ENCODE measurements around the gene NAP1L5. TPM values are rescaled to one million over a fixed set of nuclear protein-coding genes. Genes with fewer than 3 reads are reported as not detected.

Gene NAP1L5
- total RNA-seq (ENCODE audit: unreplicated experiment): 4.4 TPM
- long read RNA-seq, partial matches to known transcripts: 0 of 1 reads
- long read RNA-seq, other reads (novel, unspliced or antisense): 0 of 1 reads

DNA sequence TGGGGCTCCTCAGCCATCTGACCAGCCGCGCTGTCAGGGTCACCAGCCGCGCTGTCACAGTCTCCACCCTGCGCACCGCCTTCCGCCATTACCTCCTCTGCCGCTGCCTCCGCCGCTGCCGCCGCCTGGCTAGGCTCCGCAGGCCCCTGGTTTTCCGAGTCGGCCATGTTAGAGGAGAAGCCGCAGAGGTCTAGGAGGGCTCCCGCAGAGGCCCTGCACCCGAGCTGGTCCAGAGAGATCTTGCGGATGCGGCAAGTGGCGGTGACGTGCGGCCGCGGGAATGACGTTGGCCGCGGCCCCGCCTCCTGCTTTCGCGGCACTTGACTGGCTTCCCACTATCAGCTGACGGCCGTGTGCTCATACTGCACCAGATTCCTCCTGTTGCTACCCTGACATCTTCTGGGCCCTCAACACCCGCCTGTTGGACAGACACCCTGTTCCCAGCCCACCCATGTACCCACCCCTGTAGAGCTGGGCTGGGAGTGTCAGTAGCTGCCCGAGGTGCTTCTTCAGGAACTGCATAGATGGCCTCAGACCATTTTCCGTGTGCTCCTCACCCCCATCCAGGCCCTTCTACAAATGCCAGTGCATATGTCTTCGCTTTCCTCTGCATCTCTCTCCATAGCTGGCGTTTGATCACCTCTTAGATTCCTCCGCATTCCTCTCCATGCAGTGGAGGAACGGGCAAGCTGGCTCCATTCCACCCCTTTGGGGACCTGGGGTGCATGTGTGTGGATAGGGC lies at the start of gene NAP1L5:
Gene NAP1L5, minus strand, starts transcription at position 242 of the 742 bp plus-strand sequence. Its CDS starts 75 bp downstream, at position 167.
- H3K4me3 Mint-ChIP-seq (ENCODE audit: unreplicated experiment): peak within 1 kb of the TSS; percentile 84
- peak; percentile 35 for DNase-seq (ENCODE audit: low spot score)
- no peak within 1 kb of the TSS for H3K27ac Mint-ChIP-seq (ENCODE audit: unreplicated experiment)
- TF ChIP-seq CTCF (IDR thresholded peaks at IDR 0.05; ENCODE audit: unreplicated experiment): no peak
- H3K27me3 Mint-ChIP-seq (ENCODE audit: unreplicated experiment): no peaks in the 10 kb centered on the region
- peaks cover 3% of the 10 kb centered on the region for H3K36me3 Mint-ChIP-seq (ENCODE audit: low read depth, unreplicated experiment)
- peaks cover 7% of the 10 kb centered on the region for H3K4me1 Mint-ChIP-seq (ENCODE audit: unreplicated experiment)
- H3K9me3 Mint-ChIP-seq (ENCODE audit: unreplicated experiment): no peaks in the 10 kb centered on the region

GRCh38 chr4:88747351-88747750 lies 49.7 kb upstream of the NAP1L5 start:
- no peaks in the 10 kb centered on the region for H3K27me3 Mint-ChIP-seq (ENCODE audit: unreplicated experiment)
- no peaks in the 10 kb centered on the region for H3K9me3 Mint-ChIP-seq (ENCODE audit: unreplicated experiment)
- no peak for TF ChIP-seq CTCF (IDR thresholded peaks at IDR 0.05; ENCODE audit: unreplicated experiment)
- no peak overlapping the region for H3K27ac Mint-ChIP-seq (ENCODE audit: unreplicated experiment)
- no peak overlapping the region for H3K4me3 Mint-ChIP-seq (ENCODE audit: unreplicated experiment)
- no peaks in the 10 kb centered on the region for H3K4me1 Mint-ChIP-seq (ENCODE audit: unreplicated experiment)
- DNase-seq (ENCODE audit: low spot score): no peak
- H3K36me3 Mint-ChIP-seq (ENCODE audit: low read depth, unreplicated experiment): peaks cover 27% of the 10 kb centered on the region

- TF ChIP-seq CTCF (IDR thresholded peaks at IDR 0.05; ENCODE audit: unreplicated experiment): no peak
- Mint-ChIP-seq H3K27ac (ENCODE audit: unreplicated experiment) (no peak overlapping the region), H3K9me3 (ENCODE audit: unreplicated experiment) (no peaks in the 10 kb centered on the region)
These were observed 48.6 kb upstream of the NAP1L5 start for GRCh38 chr4:88746206-88746605.

GRCh38 chr4:88745581-88746163 lies 48.0 kb upstream of the NAP1L5 start:
- Mint-ChIP-seq H3K4me1 (ENCODE audit: unreplicated experiment) (no peaks in the 10 kb centered on the region), H3K4me3 (ENCODE audit: unreplicated experiment) (no peak overlapping the region), H3K27ac (ENCODE audit: unreplicated experiment) (no peak overlapping the region), H3K27me3 (ENCODE audit: unreplicated experiment) (no peaks in the 10 kb centered on the region), H3K9me3 (ENCODE audit: unreplicated experiment) (no peaks in the 10 kb centered on the region), H3K36me3 (ENCODE audit: low read depth, unreplicated experiment) (peaks cover 27% of the 10 kb centered on the region)
- DNase-seq (ENCODE audit: low spot score): no peak
- no peak for TF ChIP-seq CTCF (IDR thresholded peaks at IDR 0.05; ENCODE audit: unreplicated experiment)

More at GRCh38 chr4:88746206-88746605, 48.6 kb upstream of the NAP1L5 start:
- Mint-ChIP-seq H3K4me3 (ENCODE audit: unreplicated experiment) (no peak overlapping the region), H3K4me1 (ENCODE audit: unreplicated experiment) (no peaks in the 10 kb centered on the region), H3K36me3 (ENCODE audit: low read depth, unreplicated experiment) (peaks cover 27% of the 10 kb centered on the region), H3K27me3 (ENCODE audit: unreplicated experiment) (no peaks in the 10 kb centered on the region)
- DNase-seq (ENCODE audit: low spot score): no peak

GRCh38 chr4:88745175-88745574 lies 47.5 kb upstream of the NAP1L5 start:
- H3K4me1 Mint-ChIP-seq (ENCODE audit: unreplicated experiment): no peaks in the 10 kb centered on the region
- no peak overlapping the region for H3K27ac Mint-ChIP-seq (ENCODE audit: unreplicated experiment)
- H3K36me3 Mint-ChIP-seq (ENCODE audit: low read depth, unreplicated experiment): peaks cover 24% of the 10 kb centered on the region
- H3K9me3 Mint-ChIP-seq (ENCODE audit: unreplicated experiment): no peaks in the 10 kb centered on the region
- no peaks in the 10 kb centered on the region for H3K27me3 Mint-ChIP-seq (ENCODE audit: unreplicated experiment)
- H3K4me3 Mint-ChIP-seq (ENCODE audit: unreplicated experiment): no peak overlapping the region
- TF ChIP-seq CTCF (IDR thresholded peaks at IDR 0.05; ENCODE audit: unreplicated experiment): no peak
- no peak for DNase-seq (ENCODE audit: low spot score)
